Skeletal muscle tissue (tissue), 5 donors: Measurements from ENCODE around the gene NOP10. TPM values are rescaled to one million over a fixed set of nuclear protein-coding genes. Genes with fewer than 3 reads are reported as not detected.

Experiments used
- H3K27ac ChIP-seq: one replicate; pipeline ENCODE4 v1.7.0; 2013; ENCODE audit warnings: mild to moderate bottlenecking, low read depth, low read length, inconsistent platforms
- H3K27me3 ChIP-seq, 3 donors: one replicate each; pipeline ENCODE4 v1.7.0; 2013; ENCODE audit warnings: low read length in 3 of 3; ENCODE audit not compliant: control insufficient read depth in 3 of 3, insufficient read depth in 3 of 3
- H3K36me3 ChIP-seq, 3 donors: one replicate each; pipeline ENCODE4 v1.7.0; 2013; ENCODE audit warnings: low read length in 3 of 3; ENCODE audit not compliant: control insufficient read depth in 3 of 3, insufficient read depth in 3 of 3
- H3K4me1 ChIP-seq, 3 donors: one replicate each; pipeline ENCODE4 v1.7.0; 2013; ENCODE audit warnings: low read length in 3 of 3, mild to moderate bottlenecking in 3 of 3; ENCODE audit not compliant: control insufficient read depth in 3 of 3, insufficient read depth in 3 of 3
- H3K4me3 ChIP-seq, 3 donors: one replicate each; pipeline ENCODE4 v1.7.0; 2013; ENCODE audit warnings: low read length in 3 of 3
- H3K9ac ChIP-seq, 3 donors: one replicate each; pipeline ENCODE4 v1.7.0; 2013; ENCODE audit warnings: low read length in 3 of 3, mild to moderate bottlenecking in 3 of 3, moderate library complexity in 2 of 3, low read depth in 1 of 3
- H3K9me3 ChIP-seq, 3 donors: one replicate each; pipeline ENCODE4 v1.7.0; 2013; ENCODE audit warnings: low read length in 3 of 3; ENCODE audit not compliant: control insufficient read depth in 3 of 3
- small RNA-seq: library from RNA; depleted of rRNA; stranded (forward); fragments of <200 nt; gene quantifications from one replicate; pipeline ENCODE3, GENCODE V24; 2014
- total RNA-seq: library from RNA; depleted of rRNA; stranded (reverse); fragments of >200 nt; gene quantifications from one replicate; pipeline ENCODE4 v1.2.3, GENCODE V29; 2014
- donor health status: Osteomylitis.

The NOP10 gene
- total RNA-seq, 1 donor from 2014 or later, result 114 TPM

- Histone ChIP-seq H3K27me3 (no peaks in the 10 kb centered on the region), H3K9ac (no peak overlapping the region), H3K4me3 (no peak overlapping the region), H3K36me3 (no peaks in the 10 kb centered on the region), H3K9me3 (no peaks in the 10 kb centered on the region), H3K4me1 (peaks cover 0 to 5% (median 0%) of the 10 kb centered on the region in 3 donors), H3K27ac (no peak overlapping the region)
These were observed 28.1 kb downstream of the NOP10 start for GRCh38 chr15:34314491-34315490.

GRCh38 chr15:34311563-34311962, 31.4 kb downstream of the NOP10 start:
- H3K36me3 ChIP-seq, result no peaks in the 10 kb centered on the region
- no peak overlapping the region for H3K9ac ChIP-seq
- H3K4me1 ChIP-seq, result no peaks in the 10 kb centered on the region
- no peaks in the 10 kb centered on the region for H3K27me3 ChIP-seq
- H3K9me3 ChIP-seq, result no peaks in the 10 kb centered on the region
- H3K4me3 ChIP-seq, result no peak overlapping the region
- no peak overlapping the region for H3K27ac ChIP-seq

- Histone ChIP-seq H3K27ac (no peak overlapping the region), H3K36me3 (no peaks in the 10 kb centered on the region), H3K9ac (no peak overlapping the region), H3K4me3 (no peak overlapping the region), H3K27me3 (no peaks in the 10 kb centered on the region), H3K4me1 (no peaks in the 10 kb centered on the region), H3K9me3 (no peaks in the 10 kb centered on the region)
These were observed 38.3 kb downstream of the NOP10 start for GRCh38 chr15:34304613-34305012.

GRCh38 chr15:34301058-34301457, 41.9 kb downstream of the NOP10 start:
- H3K9ac ChIP-seq, result no peak overlapping the region
- peaks cover 7 to 15% (median 8%) of the 10 kb centered on the region in 3 donors for H3K4me1 ChIP-seq
- H3K4me3 ChIP-seq, result no peak overlapping the region
- H3K36me3 ChIP-seq, result no peaks in the 10 kb centered on the region
- H3K27me3 ChIP-seq, result no peaks in the 10 kb centered on the region
- H3K9me3 ChIP-seq, result no peaks in the 10 kb centered on the region
- no peak overlapping the region for H3K27ac ChIP-seq

GRCh38 chr15:34297059-34297458, 45.9 kb downstream of the NOP10 start:
- Histone ChIP-seq H3K4me1 (peaks cover 7 to 15% (median 8%) of the 10 kb centered on the region in 3 donors), H3K36me3 (peaks cover 0 to 2% (median 2%) of the 10 kb centered on the region in 3 donors), H3K9me3 (no peaks in the 10 kb centered on the region), H3K27me3 (no peaks in the 10 kb centered on the region), H3K27ac (peak overlapping the region; percentile 17), H3K4me3 (peak overlapping the region in 1 of 3 donors; percentile 12), H3K9ac (peak overlapping the region in 1 of 3 donors; percentile 23)

- Histone ChIP-seq H3K4me1 (peaks cover 7 to 10% (median 8%) of the 10 kb centered on the region in 3 donors), H3K36me3 (peaks cover 0 to 3% (median 2%) of the 10 kb centered on the region in 3 donors), H3K9me3 (no peaks in the 10 kb centered on the region), H3K27ac (no peak overlapping the region), H3K9ac (no peak overlapping the region), H3K4me3 (no peak overlapping the region), H3K27me3 (no peaks in the 10 kb centered on the region)
These were observed 50.3 kb downstream of the NOP10 start for GRCh38 chr15:34292621-34293020.

Small RNA genes lying within 50 kb of the gene (small RNA-seq; reads per million reads assigned to genes)
- gene MIR1233-1, result not detected
- not detected for gene RF00019

Other genes with a start within 250 kb of the NOP10 start
- 22.4 TPM for gene EMC7, start 241.3 kb downstream of the NOP10 start, total RNA-seq
- 1.0 TPM for gene PGBD4, start 241.1 kb downstream of the NOP10 start, total RNA-seq
- 93.4 TPM for gene KATNBL1, start 133.0 kb downstream of the NOP10 start, total RNA-seq
- 99.2 TPM for gene EMC4, start 118.1 kb downstream of the NOP10 start, total RNA-seq
- 20.4 TPM for gene SLC12A6, start 5.4 kb downstream of the NOP10 start, total RNA-seq
- gene NUTM1, start 179 bp upstream of the NOP10 start, total RNA-seq, result not detected
- 3.1 TPM for gene LPCAT4, start 24.1 kb upstream of the NOP10 start, total RNA-seq
- 8.9 TPM for gene GOLGA8A, start 94.7 kb upstream of the NOP10 start, total RNA-seq
- 8.4 TPM for gene GOLGA8B, start 240.5 kb upstream of the NOP10 start, total RNA-seq